Measurements from ENCODE around the gene WNT3A.

WNT3A gene

DNA sequence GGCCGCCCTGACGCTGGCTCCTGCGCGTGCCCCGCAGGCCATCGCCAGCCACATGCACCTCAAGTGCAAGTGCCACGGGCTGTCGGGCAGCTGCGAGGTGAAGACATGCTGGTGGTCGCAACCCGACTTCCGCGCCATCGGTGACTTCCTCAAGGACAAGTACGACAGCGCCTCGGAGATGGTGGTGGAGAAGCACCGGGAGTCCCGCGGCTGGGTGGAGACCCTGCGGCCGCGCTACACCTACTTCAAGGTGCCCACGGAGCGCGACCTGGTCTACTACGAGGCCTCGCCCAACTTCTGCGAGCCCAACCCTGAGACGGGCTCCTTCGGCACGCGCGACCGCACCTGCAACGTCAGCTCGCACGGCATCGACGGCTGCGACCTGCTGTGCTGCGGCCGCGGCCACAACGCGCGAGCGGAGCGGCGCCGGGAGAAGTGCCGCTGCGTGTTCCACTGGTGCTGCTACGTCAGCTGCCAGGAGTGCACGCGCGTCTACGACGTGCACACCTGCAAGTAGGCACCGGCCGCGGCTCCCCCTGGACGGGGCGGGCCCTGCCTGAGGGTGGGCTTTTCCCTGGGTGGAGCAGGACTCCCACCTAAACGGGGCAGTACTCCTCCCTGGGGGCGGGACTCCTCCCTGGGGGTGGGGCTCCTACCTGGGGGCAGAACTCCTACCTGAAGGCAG is 52.3 kb downstream of the WNT3A start:
- DNase-seq = peak; percentile 71

DNA sequence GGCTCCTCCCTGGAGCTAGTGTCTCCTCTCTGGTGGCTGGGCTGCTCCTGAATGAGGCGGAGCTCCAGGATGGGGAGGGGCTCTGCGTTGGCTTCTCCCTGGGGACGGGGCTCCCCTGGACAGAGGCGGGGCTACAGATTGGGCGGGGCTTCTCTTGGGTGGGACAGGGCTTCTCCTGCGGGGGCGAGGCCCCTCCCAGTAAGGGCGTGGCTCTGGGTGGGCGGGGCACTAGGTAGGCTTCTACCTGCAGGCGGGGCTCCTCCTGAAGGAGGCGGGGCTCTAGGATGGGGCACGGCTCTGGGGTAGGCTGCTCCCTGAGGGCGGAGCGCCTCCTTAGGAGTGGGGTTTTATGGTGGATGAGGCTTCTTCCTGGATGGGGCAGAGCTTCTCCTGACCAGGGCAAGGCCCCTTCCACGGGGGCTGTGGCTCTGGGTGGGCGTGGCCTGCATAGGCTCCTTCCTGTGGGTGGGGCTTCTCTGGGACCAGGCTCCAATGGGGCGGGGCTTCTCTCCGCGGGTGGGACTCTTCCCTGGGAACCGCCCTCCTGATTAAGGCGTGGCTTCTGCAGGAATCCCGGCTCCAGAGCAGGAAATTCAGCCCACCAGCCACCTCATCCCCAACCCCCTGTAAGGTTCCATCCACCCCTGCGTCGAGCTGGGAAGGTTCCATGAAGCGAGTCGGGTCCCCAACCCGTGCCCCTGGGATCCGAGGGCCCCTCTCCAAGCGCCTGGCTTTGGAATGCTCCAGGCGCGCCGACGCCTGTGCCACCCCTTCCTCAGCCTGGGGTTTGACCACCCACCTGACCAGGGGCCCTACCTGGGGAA is 53.0 kb downstream of the WNT3A start:
- peak; percentile 79 for DNase-seq

DNA sequence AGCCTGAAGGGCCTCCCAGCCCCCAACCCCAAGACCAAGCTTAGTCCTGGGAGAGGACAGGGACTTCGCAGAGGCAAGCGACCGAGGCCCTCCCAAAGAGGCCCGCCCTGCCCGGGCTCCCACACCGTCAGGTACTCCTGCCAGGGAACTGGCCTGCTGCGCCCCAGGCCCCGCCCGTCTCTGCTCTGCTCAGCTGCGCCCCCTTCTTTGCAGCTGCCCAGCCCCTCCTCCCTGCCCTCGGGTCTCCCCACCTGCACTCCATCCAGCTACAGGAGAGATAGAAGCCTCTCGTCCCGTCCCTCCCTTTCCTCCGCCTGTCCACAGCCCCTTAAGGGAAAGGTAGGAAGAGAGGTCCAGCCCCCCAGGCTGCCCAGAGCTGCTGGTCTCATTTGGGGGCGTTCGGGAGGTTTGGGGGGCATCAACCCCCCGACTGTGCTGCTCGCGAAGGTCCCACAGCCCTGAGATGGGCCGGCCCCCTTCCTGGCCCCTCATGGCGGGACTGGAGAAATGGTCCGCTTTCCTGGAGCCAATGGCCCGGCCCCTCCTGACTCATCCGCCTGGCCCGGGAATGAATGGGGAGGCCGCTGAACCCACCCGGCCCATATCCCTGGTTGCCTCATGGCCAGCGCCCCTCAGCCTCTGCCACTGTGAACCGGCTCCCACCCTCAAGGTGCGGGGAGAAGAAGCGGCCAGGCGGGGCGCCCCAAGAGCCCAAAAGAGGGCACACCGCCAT is 53.8 kb downstream of the WNT3A start:
- DNase-seq = no peak

DNA sequence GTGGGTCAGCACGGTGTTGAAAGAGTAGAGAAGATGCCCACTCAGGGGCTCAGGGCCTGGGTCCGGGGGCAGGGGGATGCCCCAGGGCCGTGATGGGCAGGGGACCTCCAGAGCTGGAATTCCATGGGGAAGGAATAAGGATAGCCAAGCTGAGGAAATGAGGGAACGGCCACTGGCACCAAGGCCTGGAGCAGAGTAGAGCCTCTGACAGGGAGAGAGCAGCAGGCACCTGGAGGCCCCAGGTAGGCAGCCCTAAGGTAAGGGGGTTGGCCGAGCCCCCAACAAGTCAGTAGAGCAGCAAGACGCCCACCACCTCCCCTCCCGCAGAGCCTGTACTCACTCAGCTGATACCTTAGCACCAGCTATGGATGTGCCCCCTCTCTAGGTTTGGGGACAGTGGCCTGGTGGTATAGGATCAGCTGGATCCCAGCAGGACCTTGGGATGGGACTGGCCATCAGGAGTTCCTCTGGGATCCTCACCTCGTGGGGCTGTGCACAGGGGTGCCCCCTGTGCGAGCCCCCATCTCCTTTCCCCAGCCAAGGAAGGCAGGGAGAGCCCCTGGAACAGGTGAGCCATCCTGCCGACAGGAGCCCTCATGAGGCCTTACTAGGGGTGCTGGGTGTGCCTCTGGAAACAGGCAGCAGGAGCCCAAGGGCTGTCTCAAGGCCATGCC is 54.8 kb downstream of the WNT3A start:
- DNase-seq = no peak

DNA sequence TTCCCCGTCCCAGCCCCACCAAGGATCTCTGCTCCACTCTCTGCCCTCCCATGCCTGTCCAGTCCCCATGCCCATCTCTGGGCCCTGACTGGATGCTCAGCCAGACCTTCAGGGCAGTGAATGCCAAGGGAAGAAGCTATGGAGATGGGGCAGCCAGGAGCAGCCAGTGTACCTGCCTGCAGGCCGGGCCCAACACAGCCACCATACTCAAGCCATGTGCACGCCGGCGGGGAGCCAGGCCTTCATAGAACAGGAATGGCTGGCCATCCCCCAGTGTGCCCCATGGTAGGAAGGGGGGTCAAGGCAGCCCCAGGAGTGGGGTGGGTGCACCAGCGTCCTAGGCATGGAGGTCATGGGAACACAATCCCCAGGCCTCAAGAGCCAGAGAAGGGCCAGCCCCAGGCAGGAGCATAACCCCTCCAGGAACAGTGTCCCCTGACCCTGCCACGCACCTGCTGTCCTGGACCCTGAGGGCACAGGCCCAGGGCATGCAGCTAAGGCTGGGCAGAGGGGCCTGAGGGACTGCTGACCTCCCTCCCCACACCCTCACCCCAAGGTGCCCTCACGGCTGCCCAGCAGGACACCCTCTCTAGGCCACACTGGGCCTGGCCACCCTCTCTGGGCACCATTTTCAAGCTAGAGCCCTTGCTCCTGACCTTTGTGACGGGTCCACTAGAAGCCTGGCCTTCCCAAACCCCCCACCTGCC is 55.4 kb downstream of the WNT3A start:
- DNase-seq = no peak

DNA sequence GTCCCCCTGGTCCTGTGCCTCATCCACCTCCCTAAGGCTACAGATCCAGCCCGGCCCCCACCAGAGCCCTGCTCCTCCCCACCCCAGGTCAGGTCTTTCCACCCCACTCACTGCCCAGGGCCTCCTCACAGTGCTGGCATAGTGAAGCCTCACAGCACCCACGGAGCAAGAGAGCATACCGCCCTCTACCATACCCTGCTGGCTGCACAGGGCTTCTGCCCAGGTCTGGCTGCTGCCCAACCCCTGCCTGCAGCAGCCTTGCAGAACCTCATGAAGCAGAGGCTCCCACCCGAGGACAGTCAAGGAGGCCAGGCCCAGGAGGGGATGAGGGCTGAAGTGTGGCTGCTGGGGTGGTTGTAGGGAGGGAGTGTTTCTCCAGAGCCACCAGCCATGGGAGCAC is 56.0 kb downstream of the WNT3A start:
- DNase-seq = no peak

DNA sequence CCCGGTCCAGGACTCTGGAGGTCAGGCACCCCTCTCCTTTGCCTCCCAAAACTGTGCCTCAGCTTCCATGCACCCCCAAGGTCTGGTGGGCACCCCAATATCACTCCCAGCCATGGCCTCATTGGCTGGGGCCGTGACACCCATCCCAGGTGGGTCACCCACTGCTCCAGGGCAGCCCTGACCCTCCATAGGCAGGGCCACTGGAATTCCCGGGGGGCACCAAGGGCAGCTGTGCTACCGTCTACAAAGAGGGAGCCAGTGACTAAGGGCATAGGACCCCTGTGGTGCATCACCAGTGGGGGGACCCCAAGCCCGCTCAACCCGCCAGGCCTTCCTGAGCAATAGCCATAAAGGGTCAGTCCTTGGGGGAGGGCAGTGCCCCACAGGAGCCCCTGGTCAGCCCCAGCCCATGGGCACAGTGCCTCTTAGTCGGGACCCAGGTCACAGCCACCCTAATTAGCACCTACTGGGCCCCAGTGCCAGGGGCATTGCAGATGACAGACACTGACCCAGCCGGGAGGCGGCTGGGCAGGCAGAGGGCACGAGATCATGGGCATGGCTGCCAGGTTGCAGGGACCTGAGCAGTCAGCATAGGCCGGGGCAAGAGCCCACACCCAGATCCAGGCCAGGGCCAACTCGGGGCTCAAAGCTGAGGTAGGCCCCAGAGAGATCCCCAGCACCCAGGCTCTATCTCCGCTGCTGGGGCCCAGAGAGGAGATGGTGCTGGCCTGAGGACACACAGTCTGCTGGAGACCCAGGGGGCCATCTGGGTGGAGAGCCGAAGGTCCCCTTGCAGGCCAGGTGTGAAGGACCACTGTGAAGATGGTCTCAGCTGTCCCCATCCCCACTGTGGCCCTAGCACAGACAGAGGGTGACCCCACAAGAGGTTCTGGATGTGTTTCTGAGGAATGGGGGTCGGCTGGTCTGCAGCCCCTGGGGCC is 56.7 kb downstream of the WNT3A start:
- no peak for DNase-seq

DNA sequence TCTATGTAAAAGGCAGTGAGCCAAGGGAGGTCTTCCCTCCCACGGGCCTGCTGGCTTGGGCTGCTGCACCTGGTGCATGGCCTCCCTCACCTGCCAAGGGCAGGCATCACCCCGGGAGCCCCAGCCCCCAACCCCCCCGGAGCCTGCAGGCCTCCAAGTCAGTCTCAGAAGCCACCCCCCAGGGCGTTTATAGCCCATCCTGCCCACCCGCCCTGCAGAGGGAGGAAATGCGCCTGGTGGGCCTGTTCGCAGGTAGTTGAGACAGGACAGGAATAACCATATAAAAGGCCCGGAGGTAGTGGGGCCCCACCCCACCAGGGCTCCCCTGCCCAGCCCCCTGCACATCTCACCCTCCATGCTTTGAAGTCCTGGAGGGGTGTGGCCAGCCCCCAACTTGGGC is 57.5 kb downstream of the WNT3A start:
- no peak for DNase-seq

DNA sequence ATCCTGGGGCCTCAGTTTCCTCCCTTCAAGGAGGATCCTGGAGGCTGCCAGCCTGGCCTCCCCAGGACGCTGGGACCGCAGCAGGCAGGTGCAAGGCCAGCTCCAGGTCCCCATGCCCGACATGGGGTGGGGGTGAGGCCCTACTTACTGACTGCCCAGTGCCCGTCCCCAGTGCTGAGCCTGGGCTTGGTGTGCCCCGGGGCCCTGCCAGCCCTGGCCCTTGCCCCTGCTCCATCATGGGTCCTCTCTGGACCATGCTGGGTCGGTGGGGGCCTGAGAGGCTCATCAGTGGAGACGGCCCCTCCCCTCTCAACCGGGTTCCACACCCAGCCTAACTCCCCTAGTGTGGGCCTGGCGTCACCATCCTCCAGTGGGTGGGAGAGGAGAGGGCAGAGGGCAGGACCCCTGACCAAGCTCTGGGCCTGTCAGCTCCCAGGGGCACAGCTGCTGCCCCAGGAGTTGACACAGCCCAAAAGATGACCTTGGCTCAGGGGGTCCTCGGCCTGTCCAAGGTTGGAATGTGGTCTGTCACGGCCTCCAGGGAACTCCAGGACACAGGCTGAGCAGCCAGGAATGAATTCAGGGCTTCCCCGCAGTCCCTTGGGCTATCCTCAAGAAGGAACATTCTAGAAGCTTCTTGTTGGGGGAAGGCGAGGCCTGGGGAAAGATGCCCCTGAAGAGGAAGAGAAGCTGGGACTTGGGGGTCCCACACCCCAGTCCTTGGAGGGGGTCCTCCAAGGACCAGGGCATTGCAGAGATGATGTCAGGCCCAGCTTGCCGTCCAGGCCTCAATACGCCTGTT is 58.1 kb downstream of the WNT3A start:
- no peak for DNase-seq

DNA sequence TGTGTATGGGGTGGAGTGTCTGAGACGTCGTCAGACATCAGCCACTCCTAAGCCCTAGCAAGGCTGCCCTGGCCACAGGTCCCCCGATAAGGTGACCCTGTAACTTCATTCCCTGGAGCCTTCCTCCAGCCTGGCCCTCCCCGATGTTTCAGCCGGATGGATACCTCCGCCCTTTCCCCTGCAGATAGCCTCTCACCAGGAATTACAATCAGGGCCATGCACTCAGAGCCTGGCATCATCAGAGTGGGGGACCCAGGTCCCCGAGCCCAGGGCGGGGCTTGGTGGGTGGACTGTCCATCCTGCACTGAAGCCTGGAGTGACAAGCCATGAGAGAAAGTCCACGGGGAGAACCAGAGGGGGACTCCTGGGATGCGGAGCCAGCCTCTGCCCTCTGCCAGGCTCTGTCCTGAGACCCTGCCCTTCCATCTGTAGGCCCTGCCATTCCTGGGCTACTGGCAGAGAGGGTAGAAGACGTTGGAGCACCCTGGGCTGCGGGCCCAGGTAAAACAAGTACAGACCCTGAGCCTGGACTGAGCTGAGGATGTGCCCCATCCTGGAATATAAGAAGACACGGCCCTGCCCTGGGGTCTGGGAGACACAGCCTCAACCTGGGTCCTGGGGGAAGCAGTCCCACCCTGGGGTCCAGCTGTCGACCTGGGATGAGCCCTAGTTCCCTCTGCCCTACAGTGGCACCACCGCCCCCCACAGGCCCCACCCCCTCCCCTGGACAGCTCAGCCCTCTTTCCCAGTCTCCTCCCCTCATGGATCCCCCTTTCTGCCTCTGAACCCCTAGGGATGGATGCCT is 58.9 kb downstream of the WNT3A start:
- DNase-seq = no peak

DNA sequence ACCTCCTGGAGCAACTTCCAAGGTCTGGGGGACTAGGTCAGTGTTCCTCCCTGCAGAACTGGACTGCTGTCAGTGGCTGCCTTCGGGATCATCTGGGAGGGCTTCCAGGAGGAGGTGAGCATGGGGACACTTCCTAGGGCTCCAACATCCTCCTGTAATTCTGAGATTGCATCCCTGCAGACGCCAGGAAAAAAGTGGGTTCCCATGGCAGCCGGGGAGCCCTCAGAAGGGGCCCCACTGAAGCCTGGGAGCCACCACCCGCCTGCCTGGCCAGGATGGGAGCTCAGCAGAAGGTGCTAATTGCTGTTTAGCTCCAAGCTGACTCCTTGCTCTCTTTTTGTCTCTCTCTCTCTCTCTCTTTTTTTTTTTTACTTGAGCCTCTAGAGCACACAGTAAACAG is 59.6 kb downstream of the WNT3A start:
- DNase-seq = no peak

DNA sequence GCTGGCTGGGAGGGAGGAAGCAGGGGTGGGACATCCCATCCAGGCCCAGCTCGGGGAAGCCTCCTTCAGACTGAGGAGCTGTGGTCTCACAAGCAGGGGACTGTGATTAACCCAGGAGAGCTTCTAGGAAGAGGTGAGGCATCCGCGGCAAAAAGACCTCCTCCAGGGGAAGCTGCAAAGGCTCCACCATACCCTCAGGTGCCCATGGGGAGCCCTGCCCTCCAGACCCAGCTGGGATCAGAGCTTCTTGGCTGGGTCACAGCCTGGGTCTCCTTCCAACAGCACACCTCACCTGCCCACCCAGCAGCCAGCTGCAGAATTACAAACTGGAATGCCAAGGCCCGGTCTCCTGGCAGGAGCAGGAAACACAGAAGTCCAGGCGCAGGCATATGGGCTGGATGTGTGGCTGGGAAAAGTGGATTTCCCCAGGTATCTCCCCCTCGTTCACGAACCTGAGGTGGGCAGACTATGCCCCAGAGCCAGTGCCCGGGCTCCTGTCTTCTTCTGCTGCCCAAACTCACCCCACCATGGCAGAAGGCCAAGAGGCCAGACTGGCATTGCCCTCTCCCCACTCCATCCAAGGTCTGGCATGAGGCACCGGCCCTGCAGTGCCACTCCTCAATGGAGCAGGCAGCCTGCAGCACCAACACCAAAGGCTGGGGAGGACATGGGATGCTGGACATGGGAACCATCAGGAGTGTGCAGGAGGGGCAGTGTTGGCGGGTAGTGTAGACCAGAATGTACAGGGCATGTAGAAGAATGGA is 60.3 kb downstream of the WNT3A start:
- DNase-seq = no peak

DNA sequence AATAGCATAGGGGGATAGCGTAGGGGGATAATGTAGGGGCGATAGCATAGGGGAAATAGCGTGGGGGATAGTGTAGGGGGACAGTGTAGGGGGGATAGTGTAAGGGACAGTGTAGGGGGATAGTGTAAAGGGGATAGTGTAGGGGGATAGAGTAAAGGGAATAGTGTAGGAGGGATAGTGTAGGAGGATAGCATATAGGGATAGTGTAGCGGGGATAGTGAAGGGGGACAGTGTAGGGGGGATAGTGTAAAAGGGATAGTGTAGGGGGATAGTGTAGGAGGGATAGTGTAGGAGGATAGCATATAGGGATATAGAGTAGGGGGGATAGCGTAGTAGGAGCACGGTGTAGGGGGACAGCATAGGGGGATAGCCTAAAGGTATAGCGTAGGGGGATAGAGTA is 61.6 kb downstream of the WNT3A start:
- no peak for DNase-seq

DNA sequence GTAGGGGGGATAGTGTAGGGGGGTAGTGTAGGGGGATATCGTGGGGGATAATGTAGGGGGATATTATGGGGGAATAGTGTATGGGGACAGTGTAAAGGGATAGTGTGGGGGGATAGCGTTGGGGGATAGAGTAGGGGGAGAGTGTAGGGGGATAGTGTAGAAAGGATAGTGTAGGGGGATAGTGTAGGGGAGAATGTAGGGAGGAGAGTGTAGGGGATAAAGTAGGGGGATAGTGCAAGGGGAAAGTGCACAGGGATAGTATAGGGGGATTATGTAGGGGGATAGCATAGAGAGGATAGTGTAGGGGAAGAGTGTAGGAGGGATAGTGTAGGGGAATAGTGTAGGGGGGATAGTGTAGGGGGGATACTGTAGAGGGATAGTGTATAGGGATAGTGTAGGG is 63.4 kb downstream of the WNT3A start:
- no peak for DNase-seq

DNA sequence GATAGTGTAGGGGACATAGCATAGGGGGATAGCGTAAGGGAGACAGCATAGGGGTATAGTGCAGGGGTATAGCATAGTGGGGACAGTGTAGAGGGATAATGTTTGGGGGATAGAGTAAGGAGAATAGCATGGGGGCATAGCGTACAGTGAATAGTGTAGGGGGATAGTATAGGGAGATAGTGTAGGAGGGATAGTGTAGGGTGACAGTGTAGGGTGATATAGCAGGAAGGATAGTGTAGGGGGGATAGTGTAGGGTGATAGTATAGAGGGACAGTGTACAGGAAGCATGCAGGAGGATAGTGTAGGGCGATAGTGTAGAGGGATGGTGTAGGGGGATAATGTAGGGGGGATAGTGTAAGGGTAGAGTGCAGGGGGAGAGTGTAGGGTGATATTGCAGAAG is 64.1 kb downstream of the WNT3A start:
- no peak for DNase-seq

DNA sequence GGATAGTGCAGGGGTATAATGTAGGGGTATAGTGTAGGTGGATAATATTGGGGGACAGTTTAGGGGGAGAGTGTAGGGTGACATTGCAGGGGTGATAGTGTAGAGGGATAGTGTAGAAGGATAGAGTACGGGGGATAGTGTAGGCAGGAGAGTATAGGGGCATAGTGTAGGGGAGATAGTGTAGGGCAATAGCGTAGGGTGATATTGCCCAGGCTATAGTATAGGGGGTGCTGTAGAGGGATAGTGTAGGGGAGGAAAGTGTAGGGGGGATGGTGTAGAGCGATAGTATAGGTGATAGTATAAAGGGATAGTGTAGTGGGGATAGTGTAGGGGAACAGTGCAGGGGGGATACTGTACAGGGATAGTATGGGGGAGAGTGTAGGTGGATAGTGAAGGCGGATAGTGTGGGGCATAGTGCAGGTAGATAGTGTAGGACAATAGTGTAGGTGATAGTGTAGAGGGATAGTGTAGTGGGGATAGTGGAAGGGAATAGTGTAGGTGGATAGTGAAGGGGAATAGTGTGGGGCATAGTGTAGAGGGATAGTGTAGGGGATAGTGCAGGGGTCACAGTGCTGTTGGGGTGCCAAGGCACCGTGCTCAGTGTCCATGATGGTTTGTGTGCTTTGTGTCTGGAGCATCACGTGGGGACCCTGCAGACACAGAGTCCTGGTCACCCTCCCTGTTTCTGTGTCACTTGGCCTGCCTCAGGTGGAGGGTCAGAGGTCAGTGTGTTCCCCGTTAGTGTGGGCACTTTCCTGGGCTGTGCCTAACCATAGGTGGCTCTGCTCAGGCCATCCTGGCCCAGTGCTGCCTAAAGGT is 65.2 kb downstream of the WNT3A start:
- DNase-seq = no peak

DNA sequence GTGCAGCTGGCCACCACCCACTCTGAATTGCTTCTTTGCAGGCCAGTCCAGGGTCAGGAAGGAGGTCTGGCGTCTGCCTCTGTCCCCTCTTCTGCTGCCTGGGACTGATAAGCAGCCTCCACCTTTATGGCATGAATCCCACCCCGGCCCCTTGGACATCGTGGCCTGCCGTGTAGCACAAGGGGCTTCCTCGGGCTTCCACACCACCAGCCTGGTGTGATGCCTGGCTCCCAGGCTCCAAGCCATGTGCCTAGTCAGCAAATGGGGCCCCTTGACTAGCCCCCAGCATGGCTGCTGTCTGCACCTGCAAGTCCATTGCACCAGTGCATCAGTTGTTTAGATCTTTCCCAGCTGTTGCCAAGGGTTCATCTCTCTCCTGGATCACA is 65.9 kb downstream of the WNT3A start:
- DNase-seq = no peak

All from CD4-positive, alpha-beta T cell treated with Interleukin-15 for 1 hour (primary cell).